IPS DF 4.7 (cell line): Measurements from ENCODE around the gene NTNG2.

Source experiments
- DNase-seq: peaks from one replicate; pipeline ENCODE4 v3.0.0-alpha.2; 2013; ENCODE audit warnings: low spot score; ENCODE audit errors: extremely low read depth

NTNG2 gene

GRCh38 chr9:132169672-132170392 is 8.0 kb downstream of the NTNG2 start:
- peak; percentile 56 for DNase-seq

- DNase-seq, result no peak
These were observed 9.8 kb downstream of the NTNG2 start for GRCh38 chr9:132171702-132172101.

- DNase-seq, result no peak
These were observed 10.3 kb downstream of the NTNG2 start for GRCh38 chr9:132172185-132172584.

GRCh38 chr9:132175431-132175830 is 13.6 kb downstream of the NTNG2 start:
- no peak for DNase-seq

GRCh38 chr9:132176338-132176737 is 14.5 kb downstream of the NTNG2 start:
- no peak for DNase-seq

- DNase-seq, result no peak
These were observed 20.0 kb downstream of the NTNG2 start for GRCh38 chr9:132181796-132182313.

GRCh38 chr9:132182314-132183091 is 20.6 kb downstream of the NTNG2 start:
- DNase-seq, result no peak

- DNase-seq, result no peak
These were observed 21.3 kb downstream of the NTNG2 start for GRCh38 chr9:132183134-132183533.

GRCh38 chr9:132183715-132184114 is 21.9 kb downstream of the NTNG2 start:
- no peak for DNase-seq

GRCh38 chr9:132184124-132184523 is 22.3 kb downstream of the NTNG2 start:
- no peak for DNase-seq

GRCh38 chr9:132185073-132186009 is 23.5 kb downstream of the NTNG2 start:
- no peak for DNase-seq

GRCh38 chr9:132187121-132187620 is 25.3 kb downstream of the NTNG2 start:
- DNase-seq, result no peak

- DNase-seq, result no peak
These were observed 29.1 kb downstream of the NTNG2 start for GRCh38 chr9:132190966-132191365.

- no peak for DNase-seq
These were observed 30.9 kb downstream of the NTNG2 start for GRCh38 chr9:132192728-132193127.

- DNase-seq, result no peak
These were observed 31.6 kb downstream of the NTNG2 start for GRCh38 chr9:132193227-132194124.

GRCh38 chr9:132194508-132194907 is 32.6 kb downstream of the NTNG2 start:
- DNase-seq, result no peak

GRCh38 chr9:132197315-132197714 is 35.5 kb downstream of the NTNG2 start:
- DNase-seq, result no peak

- no peak for DNase-seq
These were observed 36.1 kb downstream of the NTNG2 start for GRCh38 chr9:132197856-132198550.

- no peak for DNase-seq
These were observed 37.2 kb downstream of the NTNG2 start for GRCh38 chr9:132199056-132199455.

- DNase-seq, result no peak
These were observed 38.8 kb downstream of the NTNG2 start for GRCh38 chr9:132200706-132201105.
